G401 (cell line): ENCODE results near the gene CELF2. TPM values are rescaled to one million over a fixed set of nuclear protein-coding genes. Genes with fewer than 3 reads are reported as not detected.
A peak's percentile ranks its signal among the peaks of the same experiment; 100 is the strongest.

Experiments used
- DNase-seq: peaks from one replicate; pipeline ENCODE4 v3.0.0-alpha.2; 2015; ENCODE audit warnings: low spot score
- in situ Hi-C: cut with HindIII; loops from 2 replicates; pipeline ENCODE4 v1.10.0; 2016; ENCODE audit warnings: low sequenced_read_pairs, mixed read lengths
- total RNA-seq: library from RNA; depleted of rRNA; stranded (reverse); fragments of >200 nt; shearing (Covaris generic); gene quantifications from 2 replicates; pipeline ENCODE4 v1.2.3, GENCODE V29; 2014

The CELF2 gene
- total RNA-seq, 1 experiment from 2014 or later = 0.51 TPM

GRCh38 chr10:11144626-11145494 is 127.2 kb downstream of the CELF2 start:
- peak; percentile 57 for DNase-seq
- in situ Hi-C loops = no loop called here

- DNase-seq = no peak
- in situ Hi-C loops = no loop called here
Observed at GRCh38 chr10:11145495-11145855, 127.8 kb downstream of the CELF2 start.

- in situ Hi-C loops = no loop called here
- DNase-seq = no peak
Observed at GRCh38 chr10:11146402-11147171, 128.9 kb downstream of the CELF2 start.

GRCh38 chr10:11147722-11148121 is 130.1 kb downstream of the CELF2 start:
- in situ Hi-C loops = no loop called here
- DNase-seq = peak; percentile 96

- DNase-seq = peak; percentile 60
- in situ Hi-C loops = no loop called here
Observed at GRCh38 chr10:11148142-11149028, 130.7 kb downstream of the CELF2 start.

- in situ Hi-C loops = no loop called here
- no peak for DNase-seq
Observed at GRCh38 chr10:11149807-11150141, 132.1 kb downstream of the CELF2 start.

GRCh38 chr10:11150231-11150731 is 132.6 kb downstream of the CELF2 start:
- in situ Hi-C loops = no loop called here
- no peak for DNase-seq

- no peak for DNase-seq
- in situ Hi-C loops = no loop called here
Observed at GRCh38 chr10:11150879-11151415, 133.3 kb downstream of the CELF2 start.

GRCh38 chr10:11152801-11153200 is 135.1 kb downstream of the CELF2 start:
- in situ Hi-C loops = no loop called here
- no peak for DNase-seq

GRCh38 chr10:11153245-11153644 is 135.6 kb downstream of the CELF2 start:
- in situ Hi-C loops = no loop called here
- DNase-seq = no peak

GRCh38 chr10:11153766-11154165 is 136.1 kb downstream of the CELF2 start:
- in situ Hi-C loops = no loop called here
- DNase-seq = no peak

GRCh38 chr10:11154333-11154732 is 136.7 kb downstream of the CELF2 start:
- in situ Hi-C loops = no loop called here

GRCh38 chr10:11154849-11155498 is 137.3 kb downstream of the CELF2 start:
- no peak for DNase-seq
- in situ Hi-C loops = no loop called here

More at GRCh38 chr10:11154333-11154732, 136.7 kb downstream of the CELF2 start:
- DNase-seq = no peak

GRCh38 chr10:11156480-11156879 is 138.8 kb downstream of the CELF2 start:
- DNase-seq = no peak
- in situ Hi-C loops = no loop called here

- in situ Hi-C loops = no loop called here
- no peak for DNase-seq
Observed at GRCh38 chr10:11157292-11158076, 139.8 kb downstream of the CELF2 start.

GRCh38 chr10:11158080-11158479 is 140.4 kb downstream of the CELF2 start:
- no peak for DNase-seq
- in situ Hi-C loops = no loop called here

GRCh38 chr10:11159543-11160215 is 142.0 kb downstream of the CELF2 start:
- in situ Hi-C loops = no loop called here

More at GRCh38 chr10:11159543-11160215, 142.0 kb downstream of the CELF2 start:
- DNase-seq = peak; percentile 67
